ENCODE data around the gene DAB2IP.
A peak's percentile ranks its signal among the peaks of the same experiment; 100 is the strongest.

The DAB2IP gene

DNA sequence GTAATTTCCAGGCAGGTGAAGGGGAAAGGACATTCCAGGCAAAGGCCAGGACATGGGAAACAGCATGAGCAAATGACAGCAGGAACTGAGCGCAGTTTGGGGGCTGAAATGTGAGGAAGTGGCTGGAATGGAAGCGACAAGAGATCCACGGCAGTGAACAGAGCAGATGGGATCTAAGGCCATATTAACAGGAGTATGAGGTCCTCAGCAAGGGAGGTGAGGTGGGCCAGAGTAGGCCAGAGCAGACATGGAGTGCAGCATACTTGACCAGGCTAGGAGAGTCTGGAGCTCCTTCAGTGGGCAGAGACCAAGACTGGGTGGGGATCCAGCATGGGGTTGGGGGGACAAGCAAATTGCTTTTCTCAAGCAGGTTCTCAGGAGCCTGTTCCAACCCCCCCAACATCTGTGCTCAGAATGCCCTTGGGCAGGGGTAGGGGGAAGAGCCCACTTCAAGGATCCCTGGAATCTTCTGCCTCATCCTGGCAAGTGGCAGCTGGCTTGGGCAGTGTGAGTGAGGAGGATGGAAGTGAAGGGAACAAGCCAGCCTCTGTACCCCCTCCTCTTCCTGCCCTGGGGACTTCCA, 34.5 kb downstream of the DAB2IP start:
- no peak for DNase-seq

DNA sequence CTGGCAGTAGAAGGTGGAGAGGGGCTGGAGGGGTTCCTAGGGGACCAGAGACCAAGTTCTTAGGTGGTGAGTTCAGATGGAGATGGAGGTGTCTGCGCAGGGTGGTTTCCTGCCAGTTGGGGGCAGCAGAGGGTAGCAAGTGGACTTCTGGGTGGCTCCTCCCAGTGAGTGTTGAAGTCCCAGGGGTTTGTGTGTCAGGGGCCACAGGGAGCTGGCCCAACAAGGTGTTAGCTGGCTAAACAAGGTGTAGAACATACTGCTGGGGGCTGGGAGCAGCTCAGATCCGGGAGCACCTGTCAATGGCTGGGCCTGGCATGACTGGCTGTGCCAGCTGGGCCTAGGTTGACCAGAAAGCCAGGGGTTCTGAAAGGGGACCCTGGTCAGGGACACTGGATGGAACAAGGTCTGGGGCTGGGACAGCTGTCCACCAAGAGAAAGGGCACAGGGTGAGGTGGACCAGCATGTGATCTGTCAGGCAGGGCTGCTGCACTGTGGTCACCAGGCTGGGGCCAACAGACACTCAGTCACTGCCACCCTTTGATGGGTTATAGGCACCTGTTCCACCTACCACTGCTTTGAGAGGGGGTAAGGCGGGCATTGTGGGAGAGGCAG, 35.6 kb downstream of the DAB2IP start:
- DNase-seq = peak; percentile 24

DNA sequence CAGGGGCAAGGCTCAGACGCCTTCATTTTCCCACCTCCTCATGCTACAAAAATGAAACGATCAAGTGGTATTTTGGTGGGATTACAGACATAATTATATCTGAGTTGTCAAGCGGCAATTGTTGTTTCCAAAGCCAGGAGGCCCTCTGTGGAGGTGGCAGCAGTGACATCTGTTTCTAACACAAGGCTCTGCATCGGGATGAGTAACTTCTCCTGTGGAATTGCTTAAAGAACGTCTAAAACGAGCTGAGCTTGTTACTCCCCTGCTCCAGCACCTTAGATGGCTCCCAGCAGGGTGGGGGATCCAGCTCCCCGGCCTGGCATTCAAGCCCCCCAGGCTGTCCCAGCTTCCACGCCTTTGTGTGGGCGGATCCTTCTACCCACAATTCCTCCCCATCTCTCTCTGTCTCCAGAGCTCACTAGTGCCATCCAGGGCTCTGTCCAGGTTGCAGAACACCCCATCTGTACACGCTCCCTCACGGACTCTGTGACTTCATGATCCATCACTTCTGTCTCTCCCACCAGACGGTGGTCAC, 36.8 kb downstream of the DAB2IP start:
- DNase-seq = no peak

DNA sequence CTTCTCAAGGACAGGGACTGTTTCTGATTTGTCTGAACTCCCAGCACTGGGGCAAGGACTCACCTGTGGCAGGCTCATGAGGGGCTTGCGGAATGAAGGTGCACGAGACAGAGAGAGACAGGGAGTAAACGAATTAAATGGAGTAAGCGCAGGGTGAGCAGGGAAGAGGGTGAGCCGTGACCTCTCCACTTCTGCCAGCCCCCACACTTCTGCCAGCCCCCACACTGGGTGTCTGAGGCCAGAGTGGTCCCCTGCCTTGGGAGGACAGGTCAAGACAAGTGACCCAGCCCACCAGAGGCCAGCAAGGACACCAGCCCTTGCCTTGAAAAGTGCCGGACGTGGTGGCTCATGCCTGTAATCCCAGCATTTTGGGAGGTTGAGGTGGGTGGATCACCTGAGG, 37.2 kb downstream of the DAB2IP start:
- DNase-seq = no peak

DNA sequence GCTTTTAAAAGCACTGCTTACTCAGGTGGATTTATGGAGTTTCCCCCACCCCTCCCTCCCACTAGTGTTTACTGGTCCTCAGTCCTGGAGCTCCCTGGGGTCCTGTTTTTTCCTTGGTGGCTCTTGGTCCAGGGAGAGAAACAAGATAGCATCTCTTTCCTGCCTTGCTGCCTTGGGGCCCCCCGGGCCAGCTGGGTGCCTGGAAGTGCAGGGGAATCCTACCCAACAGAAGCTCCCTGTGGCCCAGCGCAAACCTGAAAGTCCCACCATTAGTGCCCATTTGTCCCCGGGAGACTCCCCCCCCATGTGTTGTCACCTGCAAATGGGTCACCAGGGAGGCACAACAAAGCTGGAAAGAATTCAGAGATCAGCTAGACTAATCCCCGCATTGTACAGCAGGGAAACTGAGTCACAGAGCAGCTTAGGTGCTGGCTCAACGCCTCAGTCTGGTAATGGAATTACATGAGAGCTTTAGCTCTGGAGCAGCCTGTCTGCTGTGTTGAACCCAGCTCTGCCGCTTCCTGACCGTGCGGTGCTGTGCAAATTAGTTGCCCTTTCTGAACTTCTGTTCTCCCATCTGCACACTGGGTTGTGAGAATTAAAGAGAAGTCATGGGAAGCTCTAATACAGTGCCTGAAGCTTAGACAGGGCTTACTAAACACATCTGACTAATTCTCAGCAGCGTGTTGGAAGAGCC, 38.2 kb downstream of the DAB2IP start:
- DNase-seq = no peak

DNA sequence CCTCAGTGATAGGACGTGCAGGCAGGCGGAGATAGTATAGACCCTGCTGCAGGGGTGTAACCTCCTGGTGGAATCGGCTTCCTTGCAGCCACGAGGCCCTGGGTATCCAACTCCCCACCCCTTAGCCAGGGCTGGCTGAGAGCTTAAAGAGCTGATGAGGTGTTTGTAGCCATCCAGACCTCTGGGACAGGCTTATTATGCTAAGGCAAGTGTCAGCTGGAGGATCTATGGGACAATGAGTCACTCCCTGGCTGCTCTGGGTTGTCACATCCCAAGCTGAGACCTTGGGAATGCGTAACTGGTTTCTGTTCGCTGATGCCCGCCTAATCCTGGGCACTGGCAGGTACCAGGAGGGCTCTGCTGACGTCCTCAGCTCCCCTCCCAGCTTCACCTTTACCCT, 38.9 kb downstream of the DAB2IP start:
- no peak for DNase-seq

DNA sequence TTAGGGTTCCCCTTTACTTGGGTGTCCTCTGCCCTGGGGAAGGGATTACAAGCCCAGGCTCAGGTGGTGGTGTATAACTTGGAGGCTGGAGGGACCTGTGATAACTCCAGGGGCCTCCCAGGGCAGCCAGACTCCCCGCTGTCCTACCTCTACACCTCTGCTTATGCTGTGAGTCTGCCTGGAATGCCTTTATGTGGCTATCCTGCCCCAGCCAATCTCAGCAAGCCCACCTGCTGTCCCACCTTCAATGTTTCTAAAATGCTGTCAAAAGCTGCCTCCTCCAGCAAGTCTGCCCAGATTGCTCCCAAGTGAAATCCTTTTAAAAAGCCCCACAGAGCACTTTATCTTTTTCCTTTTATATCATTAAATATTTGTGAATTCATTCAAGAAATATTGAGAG, 39.3 kb downstream of the DAB2IP start:
- DNase-seq = no peak

DNA sequence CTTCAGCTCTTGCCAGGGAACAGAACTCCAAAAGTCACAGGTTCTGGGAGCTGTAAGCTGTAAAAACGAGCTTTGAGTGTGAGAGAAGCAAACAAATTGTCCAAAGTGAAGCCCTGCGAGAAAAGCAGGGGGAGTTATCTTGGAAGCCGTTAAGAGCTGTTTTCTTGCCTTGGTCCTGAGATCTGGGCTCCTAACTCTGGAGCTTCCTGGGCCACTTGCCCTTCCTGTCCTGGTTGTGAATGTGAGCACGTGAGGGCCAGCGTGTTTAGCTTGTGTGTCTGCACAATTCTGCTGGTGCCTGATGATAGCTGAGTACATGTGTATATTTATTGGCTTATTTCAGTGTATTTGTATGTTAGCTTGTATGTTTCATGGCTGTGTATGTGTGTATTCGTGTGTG, 40.5 kb downstream of the DAB2IP start:
- DNase-seq = no peak

DNA sequence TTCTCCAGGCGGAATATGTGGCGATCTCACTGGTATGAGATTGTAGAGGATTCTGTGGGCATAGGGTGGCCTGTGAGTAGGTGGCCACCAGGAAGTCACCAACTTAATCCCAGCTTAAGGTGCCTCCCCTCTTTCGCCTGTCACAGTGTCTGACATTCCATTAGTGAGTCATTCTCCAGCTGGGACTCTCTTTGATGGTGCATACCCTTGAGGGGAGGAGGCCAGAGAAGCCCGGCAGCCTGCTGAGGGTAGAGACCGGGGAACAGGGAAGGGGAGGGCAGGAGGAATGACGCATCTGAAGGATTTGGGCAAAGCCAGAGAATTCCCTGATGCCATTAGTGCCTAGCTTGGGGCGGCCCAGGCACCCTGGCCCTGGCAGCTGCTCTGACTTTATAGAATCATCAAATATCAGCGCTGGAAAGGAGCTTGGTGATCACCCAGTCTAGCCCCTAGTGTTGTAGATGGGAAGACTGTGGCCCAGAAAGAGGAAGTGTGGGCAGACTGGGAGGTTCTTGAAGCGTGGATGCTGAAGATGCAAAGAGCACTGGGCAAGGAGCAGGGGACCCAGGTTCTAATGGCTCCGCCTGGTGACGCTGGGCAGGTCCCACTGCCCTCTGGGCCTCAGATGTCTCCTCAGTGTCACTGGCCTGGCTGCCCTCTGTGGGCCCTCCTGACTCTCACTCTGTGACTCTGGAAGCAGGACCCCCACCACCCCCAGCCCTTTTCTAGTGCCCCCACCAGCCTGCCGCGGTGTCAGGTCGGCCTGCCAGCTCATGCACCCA, 41.4 kb downstream of the DAB2IP start:
- no peak for DNase-seq

DNA sequence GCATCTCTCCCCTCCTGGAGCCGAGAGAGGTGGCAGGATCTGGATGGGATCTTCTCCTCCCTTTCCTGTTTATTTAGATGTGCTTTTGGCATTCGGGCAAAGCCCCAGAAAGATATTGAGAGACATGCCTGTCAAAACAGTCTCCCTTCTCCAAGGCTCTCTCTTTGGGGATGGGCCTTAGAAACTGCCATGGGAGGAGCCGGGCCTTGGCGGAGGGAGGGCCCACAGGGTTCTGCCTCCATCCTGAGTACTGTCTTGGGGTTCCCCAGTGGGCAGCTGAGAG, 41.9 kb downstream of the DAB2IP start:
- no peak for DNase-seq

DNA sequence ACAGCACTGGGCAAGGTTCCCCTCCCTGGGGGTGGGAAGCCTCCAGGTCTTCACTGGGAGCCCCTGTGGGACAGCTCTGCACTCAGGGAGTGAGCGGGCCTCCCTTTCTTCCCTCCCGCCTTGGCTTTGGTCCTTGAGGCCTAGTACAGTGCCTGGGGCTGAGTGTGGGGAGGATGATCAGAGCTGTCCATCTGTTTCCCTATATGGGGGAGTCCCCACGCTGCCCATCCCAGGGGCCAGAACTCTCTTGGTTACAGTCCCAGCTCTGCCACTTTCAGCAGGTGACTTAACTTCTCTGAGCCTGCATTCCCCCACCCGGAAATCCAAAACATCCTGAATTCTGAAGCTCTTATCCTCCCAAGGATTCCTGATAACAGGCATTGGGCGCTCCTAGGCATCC, 42.6 kb downstream of the DAB2IP start:
- DNase-seq = no peak

DNA sequence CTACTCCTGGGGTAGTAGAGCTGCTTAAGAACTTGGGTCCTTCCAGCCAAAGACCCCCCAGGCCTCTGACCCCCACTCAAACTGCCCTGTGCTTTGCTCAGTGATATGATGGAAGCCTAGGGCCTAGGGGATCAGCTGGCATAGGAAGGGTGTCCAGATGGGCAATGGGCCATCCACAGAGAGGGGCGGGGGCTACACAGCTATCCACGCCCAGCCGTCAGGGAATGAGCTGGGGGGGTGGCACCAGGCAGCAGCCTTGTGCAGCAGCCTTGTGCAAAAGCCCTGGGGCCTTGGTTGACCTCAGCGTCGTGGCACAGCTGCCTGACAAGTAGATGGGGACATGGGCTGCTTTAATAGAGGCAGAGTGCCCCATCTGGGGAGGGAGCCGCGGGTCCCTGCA, 43.2 kb downstream of the DAB2IP start:
- DNase-seq = no peak

DNA sequence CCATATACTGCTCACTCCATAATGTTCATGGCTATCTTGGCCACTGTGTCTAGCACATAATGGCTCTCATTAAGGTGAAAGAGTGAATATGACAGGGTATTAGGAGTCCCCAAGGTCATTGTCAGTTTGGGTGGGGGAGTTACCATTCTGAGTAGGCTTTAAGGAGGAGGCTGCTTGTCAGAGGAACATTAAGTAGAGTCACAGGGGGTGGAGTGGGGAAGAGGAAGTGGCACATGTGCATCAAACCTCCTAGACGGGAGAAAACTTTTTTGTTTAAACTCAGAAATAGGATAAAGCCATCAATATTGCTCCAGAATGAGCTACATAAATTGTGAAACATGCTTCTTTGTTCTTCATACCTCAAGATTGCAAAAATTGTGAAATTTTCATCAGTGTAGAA, 45.5 kb downstream of the DAB2IP start:
- no peak for DNase-seq

DNA sequence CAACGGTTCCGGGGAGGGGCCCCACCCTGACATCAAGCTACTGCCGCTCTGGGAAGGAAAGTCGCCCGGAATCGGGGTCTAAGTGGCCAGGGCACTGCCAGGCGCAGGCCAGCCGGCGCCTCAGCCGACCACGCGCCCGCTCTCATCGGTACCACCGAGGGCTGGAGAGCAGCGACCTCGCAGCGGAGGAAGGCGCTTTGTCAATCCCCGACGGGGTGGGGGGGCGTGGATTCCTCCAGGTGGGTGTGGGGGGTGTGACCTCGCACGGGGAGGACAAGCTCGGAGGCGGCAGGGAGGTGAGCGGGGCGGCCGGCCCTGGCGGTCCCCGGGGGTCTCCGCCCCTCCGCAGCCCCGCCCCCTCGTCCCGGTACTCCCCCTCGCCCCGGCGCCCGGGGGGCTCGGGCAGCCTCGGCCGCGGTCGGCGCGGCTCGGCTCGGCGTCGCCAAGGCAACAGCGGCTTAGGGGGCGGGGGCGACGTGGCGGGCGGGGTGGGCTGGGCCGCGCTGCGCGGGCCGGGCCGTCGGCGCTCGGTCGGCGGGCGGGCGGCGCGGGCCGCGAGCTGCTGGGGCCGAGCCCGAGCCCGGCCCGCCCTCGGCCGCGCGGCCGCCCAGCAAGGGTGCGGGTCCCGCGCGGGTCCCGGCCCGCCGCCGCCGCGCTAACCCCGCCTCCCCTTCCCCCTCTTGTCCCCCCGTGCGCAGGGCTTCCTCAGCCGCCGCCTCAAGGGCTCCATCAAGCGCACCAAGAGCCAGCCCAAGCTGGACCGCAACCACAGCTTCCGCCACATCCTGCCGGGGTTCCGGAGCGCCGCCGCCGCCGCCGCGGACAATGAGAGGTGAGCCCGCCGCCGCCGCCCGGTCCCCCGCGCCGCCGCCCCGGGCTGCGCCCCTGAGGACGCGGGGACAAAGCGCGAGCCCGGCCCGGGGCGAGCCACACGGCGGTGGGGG, 47.5 kb downstream of the DAB2IP start:
- peak; percentile 11 for DNase-seq

DNA sequence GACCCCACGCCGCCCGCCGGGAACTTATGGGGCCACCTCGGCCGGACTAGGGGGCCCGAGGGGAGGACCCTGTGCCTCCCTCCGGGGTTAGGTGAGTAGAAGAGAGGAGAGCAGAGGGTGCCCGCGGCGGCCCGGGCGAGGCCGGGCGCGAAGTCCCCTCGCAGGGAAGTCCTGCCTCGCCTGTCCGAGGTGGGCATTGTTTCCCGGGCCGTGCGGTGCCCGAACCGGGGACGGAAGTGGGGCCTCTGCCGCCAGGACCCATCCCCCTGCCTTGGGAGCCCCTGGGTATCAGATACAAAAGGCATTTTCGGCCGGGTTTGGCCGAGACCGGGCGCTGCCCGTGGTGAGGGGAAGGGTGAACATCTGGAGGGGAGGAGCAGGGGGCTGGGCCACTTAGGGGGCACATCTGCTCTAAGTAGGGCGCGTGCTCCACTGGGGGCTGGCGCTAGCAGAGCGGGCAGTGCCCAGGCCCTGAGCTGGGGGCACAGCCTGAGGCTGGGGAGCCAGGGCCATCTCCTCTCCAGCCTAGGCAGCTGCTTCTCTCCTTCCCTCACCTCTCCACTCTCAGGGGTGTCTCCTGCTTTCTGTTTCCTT, 48.2 kb downstream of the DAB2IP start:
- DNase-seq = no peak

DNA sequence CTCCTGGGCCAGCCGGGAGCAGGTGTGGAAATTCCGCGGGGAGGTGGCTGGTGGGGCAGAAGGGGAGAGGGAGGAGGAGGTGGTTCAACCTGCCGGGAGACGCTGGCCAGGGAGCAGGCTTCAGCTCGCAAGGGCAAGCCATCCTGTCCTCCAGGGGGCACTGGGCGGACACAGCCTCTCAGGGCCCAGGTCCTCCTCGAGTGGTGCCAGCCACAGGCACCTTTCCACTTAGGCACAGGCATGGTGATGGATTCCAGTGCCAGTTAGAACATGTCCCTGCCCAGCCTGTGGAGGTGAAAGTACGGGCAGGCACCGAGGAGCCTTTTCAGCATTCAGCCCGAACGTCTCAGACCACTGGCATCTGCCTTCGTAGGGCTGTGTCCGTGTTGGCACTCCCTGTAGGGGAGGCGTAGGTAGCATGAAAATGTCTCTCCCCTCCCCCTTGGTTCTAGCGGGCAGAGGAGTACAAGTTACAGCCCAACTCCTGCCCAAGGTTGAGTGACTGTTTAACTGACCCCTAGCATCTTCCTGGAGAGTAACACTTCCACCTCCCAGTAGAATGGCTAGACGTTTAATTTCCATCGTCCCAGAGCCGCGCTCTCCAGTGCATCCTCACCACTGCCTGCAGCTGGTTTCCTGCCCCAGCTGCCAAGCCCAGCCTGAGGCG, 48.9 kb downstream of the DAB2IP start:
- DNase-seq = no peak

DNA sequence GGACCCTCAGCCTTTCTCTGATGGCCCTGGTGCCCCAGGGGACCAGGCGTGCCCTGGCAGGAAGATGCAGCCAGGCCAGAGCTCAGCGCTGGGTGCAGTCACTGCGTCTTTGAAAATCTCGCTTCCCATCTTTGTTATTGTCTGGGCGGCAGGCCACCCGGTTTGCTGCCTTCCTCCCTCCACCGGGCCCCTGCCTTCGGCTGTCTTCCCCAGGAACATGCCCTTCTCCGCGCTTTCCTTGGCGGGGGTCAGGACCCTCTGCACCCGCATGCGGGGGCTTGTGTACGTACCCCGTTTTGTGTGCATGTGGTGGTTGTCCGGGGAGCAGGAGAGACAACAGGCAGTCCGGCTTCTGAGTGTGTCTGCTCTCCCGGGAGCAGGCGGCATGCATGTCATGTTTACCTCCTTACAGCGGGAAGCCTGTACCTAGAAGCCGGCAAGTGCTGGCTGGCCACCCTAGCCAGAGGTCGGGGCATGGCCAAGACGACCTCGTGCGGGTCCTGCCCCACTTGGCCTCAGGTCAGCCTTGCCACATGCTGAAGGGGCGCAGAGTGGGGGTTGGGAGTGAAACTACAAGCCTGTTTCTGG, 49.5 kb downstream of the DAB2IP start:
- DNase-seq = no peak

DNA sequence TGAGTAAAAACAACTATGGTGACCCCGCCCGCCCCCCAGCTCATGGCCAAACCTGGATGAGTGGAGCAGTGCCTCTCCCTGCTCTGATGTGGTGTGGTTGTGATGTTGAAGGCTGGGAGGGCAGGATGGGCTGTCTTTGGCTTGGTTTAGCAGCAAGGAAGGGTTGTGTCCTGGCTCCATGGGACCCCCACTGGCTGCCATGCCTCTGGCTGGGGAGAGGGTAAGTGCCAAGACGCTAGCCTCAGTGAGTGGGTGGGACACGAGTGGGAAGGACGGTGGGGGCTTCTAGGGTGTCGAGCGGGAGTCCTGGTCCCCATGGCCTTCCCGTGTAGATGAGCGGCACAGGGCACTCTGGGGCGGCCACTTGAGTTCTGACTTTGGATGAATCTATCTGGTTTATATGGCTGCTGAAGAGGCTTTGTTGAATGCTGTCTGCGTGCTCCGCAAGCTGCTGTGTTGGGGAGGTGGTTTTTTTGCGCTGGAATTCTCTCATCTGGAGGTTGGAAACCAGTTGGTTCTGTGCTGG, 50.4 kb downstream of the DAB2IP start:
- no peak for DNase-seq

DNA sequence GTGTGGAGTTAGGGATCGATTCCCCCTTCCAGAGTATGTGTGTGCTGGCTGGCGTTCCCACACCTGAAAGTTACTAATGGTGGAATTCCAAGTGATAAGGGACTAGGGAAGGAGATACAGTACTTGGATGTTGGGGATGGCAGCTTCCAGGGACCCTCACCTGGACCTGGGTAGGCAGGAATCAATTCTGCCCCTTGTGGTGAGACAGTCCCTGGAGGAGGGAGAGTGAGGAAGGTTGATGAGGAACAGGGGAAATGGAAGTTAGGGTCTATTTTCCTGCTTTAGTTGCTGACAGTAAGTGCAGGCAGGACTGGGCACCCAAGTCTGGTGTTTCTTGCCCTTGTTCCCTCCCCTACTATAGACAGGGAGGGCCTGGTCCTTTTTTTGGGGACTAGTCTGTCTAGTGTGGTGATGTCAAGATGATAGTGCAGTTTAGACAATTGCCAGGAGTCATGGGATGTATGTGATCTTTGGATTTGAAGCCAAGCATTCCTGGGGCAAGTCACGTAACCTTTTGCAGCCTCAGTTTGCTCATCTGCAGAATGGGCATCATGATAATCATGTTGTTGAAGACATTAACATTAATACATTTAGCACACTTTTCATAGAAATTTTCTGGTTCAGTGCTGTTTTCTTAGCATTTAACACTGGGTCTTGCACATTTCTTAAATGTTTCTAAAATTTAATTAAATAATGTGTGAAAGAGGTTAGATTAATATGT, 51.7 kb downstream of the DAB2IP start:
- DNase-seq = no peak

DNA sequence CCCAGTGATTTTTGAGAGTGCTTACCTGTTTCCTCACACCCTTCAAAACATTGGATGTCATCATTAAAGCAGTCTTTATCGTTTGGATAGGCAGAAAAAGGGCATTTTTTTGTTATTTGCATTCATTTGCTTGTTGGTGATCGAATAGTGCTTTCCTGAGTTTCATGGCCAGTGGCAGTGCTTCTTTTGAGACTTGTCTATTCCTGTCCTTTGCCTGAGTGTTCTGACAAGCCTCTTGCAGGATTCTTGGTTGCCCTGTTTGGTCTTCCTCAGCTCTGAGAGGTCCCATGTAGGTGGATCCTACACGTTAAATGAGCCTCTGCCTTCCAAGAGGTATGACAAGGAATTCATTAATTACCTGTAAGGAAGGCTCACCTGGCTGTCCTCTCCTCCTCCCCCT, 52.8 kb downstream of the DAB2IP start:
- no peak for DNase-seq
